WTC11 (cell line): ENCODE measurements around the gene DCHS2.

Experiments
- CREM ChIP-seq: sonication (generic); formaldehyde crosslinking; IDR thresholded peaks from 2 replicates; pipeline ENCODE4 v1.8.1; 2022; ENCODE audit warnings: mild to moderate bottlenecking, missing genetic modification reagents, moderate library complexity
- GABPB1 ChIP-seq: sonication (generic); formaldehyde crosslinking; IDR thresholded peaks from 2 replicates; pipeline ENCODE4 v1.8.1; 2023; ENCODE audit warnings: mild to moderate bottlenecking, missing genetic modification reagents
- GRHL2 ChIP-seq: fragments of 250-450 bp; sonication (Bioruptor Pico); IDR thresholded peaks from 2 replicates; pipeline ENCODE4 v1.8.0; 2022; ENCODE audit warnings: mild to moderate bottlenecking, moderate library complexity; ENCODE audit not compliant: insufficient replicate concordance, severe bottlenecking
- KAT7 ChIP-seq: sonication (generic); formaldehyde crosslinking; IDR thresholded peaks from 2 replicates; pipeline ENCODE4 v1.8.1; 2023; ENCODE audit warnings: missing genetic modification reagents, mild to moderate bottlenecking, borderline replicate concordance
- NR3C1 ChIP-seq: sonication (generic); formaldehyde crosslinking; conservative IDR thresholded peaks from 2 replicates; pipeline ENCODE4 v1.8.1; 2023; ENCODE audit warnings: low read depth, mild to moderate bottlenecking, missing genetic modification reagents
- RELA ChIP-seq: sonication (generic); formaldehyde crosslinking; IDR thresholded peaks from 2 replicates; pipeline ENCODE4 v1.8.1; 2022; ENCODE audit warnings: missing genetic modification reagents, mild to moderate bottlenecking, borderline replicate concordance
- ZNF423 ChIP-seq: fragments of 250-450 bp; sonication (Bioruptor Pico); IDR thresholded peaks from 2 replicates; pipeline ENCODE4 v2.1.2; 2022; ENCODE audit warnings: mild to moderate bottlenecking, moderate library complexity
- TF ChIP-seq, protein P1 (sequence below): fragments of 200-600 bp; IDR thresholded peaks from 2 replicates; pipeline ENCODE4 v1.8.0; 2022; ENCODE audit warnings: antibody characterized with exemption
- TF ChIP-seq, protein P2 (sequence below): sonication (generic); formaldehyde crosslinking; IDR thresholded peaks from 2 replicates; pipeline ENCODE4 v1.8.0; 2022; ENCODE audit warnings: mild to moderate bottlenecking, missing genetic modification reagents
- TF ChIP-seq, protein P3 (sequence below): sonication (generic); formaldehyde crosslinking; IDR thresholded peaks from 2 replicates; pipeline ENCODE4 v1.8.1; 2023; ENCODE audit warnings: mild to moderate bottlenecking, missing genetic modification reagents, moderate library complexity
- TF ChIP-seq, protein P4 (sequence below): sonication (generic); formaldehyde crosslinking; IDR thresholded peaks from 2 replicates; pipeline ENCODE4 v1.8.1; 2022; ENCODE audit warnings: mild to moderate bottlenecking, moderate library complexity, missing genetic modification reagents

DNA sequence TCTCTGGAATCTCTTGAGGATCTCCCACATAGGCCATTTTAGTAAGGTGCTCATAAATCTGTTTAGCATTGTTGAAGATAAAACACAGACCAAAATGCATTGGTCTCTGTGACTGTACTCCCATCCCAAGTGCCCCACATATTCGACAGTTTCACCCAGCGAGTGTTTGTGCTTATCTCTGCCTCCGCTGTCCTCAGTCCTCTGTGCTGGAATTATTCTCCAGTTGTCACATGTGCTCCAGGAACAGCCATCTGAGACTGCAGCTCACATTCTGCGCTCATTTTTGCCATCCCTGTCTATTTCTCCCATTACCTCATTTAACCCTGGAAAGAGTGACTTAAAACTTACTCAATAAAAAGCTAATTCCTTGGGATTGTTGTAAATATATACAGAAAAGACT, 27.6 kb upstream of the DCHS2 start:
- no peak for TF ChIP-seq NR3C1 (CRISPR knock-in tag)
- TF ChIP-seq ZNF423 (CRISPR knock-in tag) = no peak
- TF ChIP-seq, protein P1, sequence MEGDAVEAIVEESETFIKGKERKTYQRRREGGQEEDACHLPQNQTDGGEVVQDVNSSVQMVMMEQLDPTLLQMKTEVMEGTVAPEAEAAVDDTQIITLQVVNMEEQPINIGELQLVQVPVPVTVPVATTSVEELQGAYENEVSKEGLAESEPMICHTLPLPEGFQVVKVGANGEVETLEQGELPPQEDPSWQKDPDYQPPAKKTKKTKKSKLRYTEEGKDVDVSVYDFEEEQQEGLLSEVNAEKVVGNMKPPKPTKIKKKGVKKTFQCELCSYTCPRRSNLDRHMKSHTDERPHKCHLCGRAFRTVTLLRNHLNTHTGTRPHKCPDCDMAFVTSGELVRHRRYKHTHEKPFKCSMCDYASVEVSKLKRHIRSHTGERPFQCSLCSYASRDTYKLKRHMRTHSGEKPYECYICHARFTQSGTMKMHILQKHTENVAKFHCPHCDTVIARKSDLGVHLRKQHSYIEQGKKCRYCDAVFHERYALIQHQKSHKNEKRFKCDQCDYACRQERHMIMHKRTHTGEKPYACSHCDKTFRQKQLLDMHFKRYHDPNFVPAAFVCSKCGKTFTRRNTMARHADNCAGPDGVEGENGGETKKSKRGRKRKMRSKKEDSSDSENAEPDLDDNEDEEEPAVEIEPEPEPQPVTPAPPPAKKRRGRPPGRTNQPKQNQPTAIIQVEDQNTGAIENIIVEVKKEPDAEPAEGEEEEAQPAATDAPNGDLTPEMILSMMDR = no peak
- TF ChIP-seq, protein P2, sequence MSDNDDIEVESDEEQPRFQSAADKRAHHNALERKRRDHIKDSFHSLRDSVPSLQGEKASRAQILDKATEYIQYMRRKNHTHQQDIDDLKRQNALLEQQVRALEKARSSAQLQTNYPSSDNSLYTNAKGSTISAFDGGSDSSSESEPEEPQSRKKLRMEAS (CRISPR knock-in tag) = no peak
- TF ChIP-seq GABPB1 = no peak
- TF ChIP-seq, protein P3, sequence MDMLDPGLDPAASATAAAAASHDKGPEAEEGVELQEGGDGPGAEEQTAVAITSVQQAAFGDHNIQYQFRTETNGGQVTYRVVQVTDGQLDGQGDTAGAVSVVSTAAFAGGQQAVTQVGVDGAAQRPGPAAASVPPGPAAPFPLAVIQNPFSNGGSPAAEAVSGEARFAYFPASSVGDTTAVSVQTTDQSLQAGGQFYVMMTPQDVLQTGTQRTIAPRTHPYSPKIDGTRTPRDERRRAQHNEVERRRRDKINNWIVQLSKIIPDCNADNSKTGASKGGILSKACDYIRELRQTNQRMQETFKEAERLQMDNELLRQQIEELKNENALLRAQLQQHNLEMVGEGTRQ = no peak
- TF ChIP-seq, protein P4, sequence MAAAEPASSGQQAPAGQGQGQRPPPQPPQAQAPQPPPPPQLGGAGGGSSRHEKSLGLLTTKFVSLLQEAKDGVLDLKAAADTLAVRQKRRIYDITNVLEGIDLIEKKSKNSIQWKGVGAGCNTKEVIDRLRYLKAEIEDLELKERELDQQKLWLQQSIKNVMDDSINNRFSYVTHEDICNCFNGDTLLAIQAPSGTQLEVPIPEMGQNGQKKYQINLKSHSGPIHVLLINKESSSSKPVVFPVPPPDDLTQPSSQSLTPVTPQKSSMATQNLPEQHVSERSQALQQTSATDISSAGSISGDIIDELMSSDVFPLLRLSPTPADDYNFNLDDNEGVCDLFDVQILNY (CRISPR knock-in tag) = no peak
- TF ChIP-seq RELA = no peak
- no peak for TF ChIP-seq GRHL2 (CRISPR knock-in tag)
- TF ChIP-seq CREM (CRISPR knock-in tag) = no peak
- TF ChIP-seq KAT7 (CRISPR knock-in tag) = no peak
